ENCODE measurements around the gene COBLL1.

GRCh38 chr2:164859251-164859818 is 17.7 kb upstream of the COBLL1 start:
- no peak for TF ChIP-seq EZH2phosphoT487 (IDR thresholded peaks at IDR 0.05; ENCODE audit: borderline replicate concordance, low read length)
- TF ChIP-seq CTCF (conservative IDR thresholded peaks at IDR 0.05; ENCODE audit: low read depth, low read length) = no peak

Measured in PC-3 (cell line).